Measurements from ENCODE around the gene MCMBP.
A peak's percentile ranks its signal among the peaks of the same experiment; 100 is the strongest.
"Not testable (repeated sequence)": the region's sequence is repeated elsewhere in the genome, so short reads cannot be mapped to it uniquely, and the experiment has no call there.

MCMBP gene

DNA sequence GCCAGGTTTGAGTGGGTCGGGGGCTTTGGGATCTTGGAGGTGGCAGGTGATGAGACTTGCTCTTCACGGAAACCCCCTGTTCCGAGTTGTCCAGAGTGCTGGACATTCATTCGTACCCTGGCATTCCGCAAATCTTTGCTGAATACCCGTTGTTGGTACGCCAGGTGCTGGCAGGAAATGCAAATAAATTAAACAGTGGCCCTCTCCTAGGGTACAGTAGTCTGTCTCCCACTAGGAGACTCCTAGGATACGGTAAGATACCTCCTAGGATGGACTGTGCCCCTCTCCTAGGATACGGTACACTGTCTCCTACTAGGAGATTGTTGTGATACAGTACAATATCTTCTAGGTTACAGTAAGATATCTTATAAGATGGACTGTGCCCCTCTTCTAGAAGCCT, 20.4 kb upstream of the MCMBP start:
- no peaks in the 10 kb centered on the region for H3K27me3 Mint-ChIP-seq (ENCODE audit: low read depth)
- H3K36me3 Mint-ChIP-seq (ENCODE audit: low read depth) = peaks cover 7% of the 10 kb centered on the region
- peaks cover 4% of the 10 kb centered on the region for H3K9me3 Mint-ChIP-seq
- H3K4me3 Mint-ChIP-seq = peak overlapping the region; percentile 98 to 100 (median 99)
- peak overlapping the region; percentile 89 to 98 (median 97) for H3K27ac Mint-ChIP-seq
- TF ChIP-seq, protein P1, sequence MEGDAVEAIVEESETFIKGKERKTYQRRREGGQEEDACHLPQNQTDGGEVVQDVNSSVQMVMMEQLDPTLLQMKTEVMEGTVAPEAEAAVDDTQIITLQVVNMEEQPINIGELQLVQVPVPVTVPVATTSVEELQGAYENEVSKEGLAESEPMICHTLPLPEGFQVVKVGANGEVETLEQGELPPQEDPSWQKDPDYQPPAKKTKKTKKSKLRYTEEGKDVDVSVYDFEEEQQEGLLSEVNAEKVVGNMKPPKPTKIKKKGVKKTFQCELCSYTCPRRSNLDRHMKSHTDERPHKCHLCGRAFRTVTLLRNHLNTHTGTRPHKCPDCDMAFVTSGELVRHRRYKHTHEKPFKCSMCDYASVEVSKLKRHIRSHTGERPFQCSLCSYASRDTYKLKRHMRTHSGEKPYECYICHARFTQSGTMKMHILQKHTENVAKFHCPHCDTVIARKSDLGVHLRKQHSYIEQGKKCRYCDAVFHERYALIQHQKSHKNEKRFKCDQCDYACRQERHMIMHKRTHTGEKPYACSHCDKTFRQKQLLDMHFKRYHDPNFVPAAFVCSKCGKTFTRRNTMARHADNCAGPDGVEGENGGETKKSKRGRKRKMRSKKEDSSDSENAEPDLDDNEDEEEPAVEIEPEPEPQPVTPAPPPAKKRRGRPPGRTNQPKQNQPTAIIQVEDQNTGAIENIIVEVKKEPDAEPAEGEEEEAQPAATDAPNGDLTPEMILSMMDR (IDR thresholded peaks at IDR 0.05; ENCODE audit: unreplicated experiment in 3 of 3) = no peak
- H3K4me1 Mint-ChIP-seq = peaks cover 43% of the 10 kb centered on the region

- peak within 1 kb of the TSS; percentile 98 to 100 (median 99) for H3K4me3 Mint-ChIP-seq
- peaks cover 4% of the 10 kb centered on the region for H3K9me3 Mint-ChIP-seq
- H3K27me3 Mint-ChIP-seq (ENCODE audit: low read depth) = no peaks in the 10 kb centered on the region
- TF ChIP-seq, protein P1 (IDR thresholded peaks at IDR 0.05; ENCODE audit: unreplicated experiment in 3 of 3) = no peak
- H3K36me3 Mint-ChIP-seq (ENCODE audit: low read depth) = peaks cover 7% of the 10 kb centered on the region
- H3K27ac Mint-ChIP-seq = peak within 1 kb of the TSS; percentile 89 to 98 (median 97)
- peaks cover 42% of the 10 kb centered on the region for H3K4me1 Mint-ChIP-seq
These were observed 19.8 kb upstream of the MCMBP start, which contains the start of gene SEC23IP for GRCh38 chr10:119892188-119893065. TSS of gene SEC23IP (plus strand) at chr10:119892730. CDS start at chr10:119892783, 53 bp downstream.

GRCh38 chr10:119891849-119892187, 19.2 kb upstream of the MCMBP start:
- Mint-ChIP-seq H3K4me1 (peaks cover 37% of the 10 kb centered on the region), H3K4me3 (peak overlapping the region; percentile 98 to 100 (median 99)), H3K27ac (peak overlapping the region; percentile 89 to 98 (median 97))
- not testable (repeated sequence) for H3K27me3 Mint-ChIP-seq (ENCODE audit: low read depth); H3K9me3 Mint-ChIP-seq; H3K36me3 Mint-ChIP-seq (ENCODE audit: low read depth)

GRCh38 chr10:119890307-119890706, 17.7 kb upstream of the MCMBP start:
- not testable (repeated sequence) for H3K9me3 Mint-ChIP-seq; H3K27ac Mint-ChIP-seq; H3K27me3 Mint-ChIP-seq (ENCODE audit: low read depth); H3K36me3 Mint-ChIP-seq (ENCODE audit: low read depth)
- Mint-ChIP-seq H3K4me1 (peaks cover 22% of the 10 kb centered on the region), H3K4me3 (peak overlapping the region; percentile 24 to 76 (median 66))

DNA sequence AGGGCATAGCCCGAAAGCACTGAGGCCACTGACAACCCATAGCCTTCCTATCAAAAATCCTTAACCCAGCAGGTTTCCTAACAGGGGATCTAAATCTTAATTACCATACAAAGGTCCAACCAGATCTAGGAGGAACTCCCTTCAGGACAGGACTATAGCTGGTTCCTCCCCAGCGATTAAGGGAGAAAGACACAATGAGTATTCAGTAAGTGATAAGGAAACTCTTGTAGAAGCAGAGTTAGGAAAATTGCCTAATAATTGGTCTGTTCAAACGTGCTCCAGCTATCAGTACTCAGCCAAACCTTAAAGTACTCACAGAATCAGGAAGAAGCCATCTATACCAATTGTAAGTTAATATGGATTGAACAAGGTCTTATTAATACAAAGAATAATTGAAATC, 16.6 kb upstream of the MCMBP start:
- Mint-ChIP-seq H3K4me1 (peaks cover 14% of the 10 kb centered on the region), H3K4me3 (peak overlapping the region; percentile 40 to 74 (median 62))
- H3K27me3 Mint-ChIP-seq (ENCODE audit: low read depth); H3K36me3 Mint-ChIP-seq (ENCODE audit: low read depth); H3K9me3 Mint-ChIP-seq; H3K27ac Mint-ChIP-seq: not testable (repeated sequence)

DNA sequence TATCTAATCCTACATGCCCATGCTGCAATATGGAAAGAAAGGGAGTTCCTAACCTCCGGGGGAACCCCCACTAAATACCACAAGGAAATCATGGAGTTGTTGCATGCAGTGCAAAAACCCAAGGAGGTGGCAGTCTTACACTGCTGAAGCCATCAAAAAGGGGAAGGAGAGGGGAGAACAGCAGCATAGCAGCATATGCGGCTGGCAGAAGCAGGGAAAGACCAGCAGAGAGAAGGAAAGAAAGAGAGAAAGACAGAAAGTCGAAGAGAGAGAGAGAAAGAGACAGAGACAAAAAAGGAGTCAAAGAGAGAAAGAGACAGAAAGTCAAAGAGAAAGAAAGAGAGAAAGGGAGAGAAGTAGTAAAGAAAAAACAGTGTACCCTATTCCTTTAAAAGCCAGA, 16.1 kb upstream of the MCMBP start:
- not testable (repeated sequence) for H3K9me3 Mint-ChIP-seq

DNA sequence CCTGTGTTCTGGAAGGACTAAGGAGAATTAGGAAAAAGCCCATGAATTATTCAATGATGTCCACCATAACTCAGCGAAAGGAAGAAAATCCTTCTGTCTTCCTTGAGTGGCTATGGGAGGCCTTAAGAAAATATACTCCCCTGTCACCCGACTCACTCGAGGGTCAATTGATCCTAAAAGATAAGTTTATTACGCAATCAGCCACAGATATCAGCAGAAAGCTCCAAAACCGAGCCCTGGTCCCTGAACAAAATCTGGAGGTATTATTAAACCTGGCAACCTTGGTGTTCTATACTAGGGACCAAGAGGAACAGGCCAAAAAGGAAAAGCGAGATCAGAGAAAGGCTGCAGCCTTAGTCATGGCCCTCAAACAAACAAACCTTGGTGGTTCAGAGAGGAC, 13.4 kb upstream of the MCMBP start:
- H3K27ac Mint-ChIP-seq; H3K27me3 Mint-ChIP-seq (ENCODE audit: low read depth); H3K9me3 Mint-ChIP-seq; H3K36me3 Mint-ChIP-seq (ENCODE audit: low read depth); H3K4me1 Mint-ChIP-seq; H3K4me3 Mint-ChIP-seq: not testable (repeated sequence)

More for the DNA sequence above, 16.1 kb upstream of the MCMBP start:
- H3K36me3 Mint-ChIP-seq (ENCODE audit: low read depth); H3K27ac Mint-ChIP-seq; H3K4me1 Mint-ChIP-seq; H3K27me3 Mint-ChIP-seq (ENCODE audit: low read depth): not testable (repeated sequence)
- peak overlapping the region in 1 of 3 experiments; percentile 28 for H3K4me3 Mint-ChIP-seq

DNA sequence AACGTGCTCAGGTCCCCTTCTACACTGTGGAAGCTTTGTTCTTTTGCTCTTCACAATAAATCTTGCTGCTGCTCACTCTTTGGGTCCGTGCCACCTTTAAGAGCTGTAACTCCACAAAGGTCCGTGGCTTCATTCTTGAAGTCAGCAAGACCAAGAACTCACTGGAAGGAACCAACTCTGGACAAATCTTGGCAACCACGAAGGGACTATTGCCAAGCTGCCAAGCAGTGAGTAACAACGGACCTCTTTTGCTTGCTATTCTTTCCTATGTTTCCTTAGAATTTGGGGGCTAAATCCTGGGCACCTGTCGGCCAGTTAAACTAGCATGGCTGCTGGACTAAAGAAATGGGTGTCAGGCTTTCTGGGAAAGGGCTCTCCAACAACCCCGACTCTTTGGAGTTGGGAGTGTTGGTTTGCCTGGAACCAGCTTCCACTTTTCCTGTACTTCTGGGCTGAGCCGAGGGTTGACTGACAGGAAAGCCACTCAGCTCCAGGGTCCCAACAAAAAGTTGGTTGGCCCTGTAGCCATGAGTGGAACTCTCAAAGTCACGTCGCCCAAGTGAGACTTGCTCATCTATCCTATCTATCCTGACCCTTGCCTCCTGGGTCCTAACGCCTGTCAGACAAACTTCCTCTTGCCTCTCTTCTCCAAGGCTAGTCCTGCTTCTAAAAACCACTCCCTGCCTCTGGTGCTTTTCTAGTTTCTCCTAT, 11.4 kb upstream of the MCMBP start:
- not testable (repeated sequence) for H3K4me1 Mint-ChIP-seq; H3K36me3 Mint-ChIP-seq (ENCODE audit: low read depth); H3K4me3 Mint-ChIP-seq; H3K9me3 Mint-ChIP-seq; H3K27me3 Mint-ChIP-seq (ENCODE audit: low read depth); H3K27ac Mint-ChIP-seq

DNA sequence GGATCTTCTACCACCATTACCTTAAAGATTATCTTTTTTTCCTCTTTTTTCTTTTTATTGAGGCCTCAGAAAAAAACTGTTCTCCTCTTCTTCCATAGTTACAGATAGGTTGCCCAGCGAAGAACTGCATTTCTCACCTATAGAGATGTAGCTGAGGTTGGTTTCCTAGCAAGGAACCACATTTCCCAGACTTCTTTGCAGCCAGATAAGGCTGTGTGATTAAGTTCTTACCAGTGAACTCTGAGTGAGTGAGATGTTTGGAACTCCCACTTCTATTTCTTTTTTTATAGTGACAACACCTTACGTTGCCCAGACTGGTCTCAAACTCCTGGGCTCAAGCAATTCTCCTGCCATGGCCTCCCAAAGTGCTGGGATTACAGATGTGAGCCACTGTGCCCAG, 5.9 kb upstream of the MCMBP start:
- H3K27ac Mint-ChIP-seq = no peak overlapping the region
- no peaks in the 10 kb centered on the region for H3K27me3 Mint-ChIP-seq (ENCODE audit: low read depth)
- H3K4me3 Mint-ChIP-seq = no peak overlapping the region
- H3K4me1 Mint-ChIP-seq = peaks cover 10% of the 10 kb centered on the region
- no peaks in the 10 kb centered on the region for H3K36me3 Mint-ChIP-seq (ENCODE audit: low read depth)
- TF ChIP-seq, protein P1 (IDR thresholded peaks at IDR 0.05; ENCODE audit: unreplicated experiment in 3 of 3) = no peak
- H3K9me3 Mint-ChIP-seq = no peaks in the 10 kb centered on the region

Data from nephron (organoid).